CD4-positive, alpha-beta T cell (primary cell): Measurements from ENCODE around the gene UBXN7. TPM values are rescaled to one million over a fixed set of nuclear protein-coding genes. Genes with fewer than 3 reads are reported as not detected.

Experiments used
- ATAC-seq: fragments of 200-7000 bp; cut with Tn5 transposase; one replicate; pipeline ENCODE4 v1.10.0; 2022; ENCODE audit warnings: mild to moderate bottlenecking; ENCODE audit not compliant: poor library complexity
- CTCF ChIA-PET: fragments of 350-600 bp; sonication (Branson Sonifier 250); formaldehyde crosslinking; loops from one replicate; lab custom pipeline; 2021; ENCODE audit warnings: antibody characterized with exemption, inconsistent platforms; lab: Charles Lee
- POLR2A ChIA-PET: fragments of 350-600 bp; sonication (Branson Sonifier 250); formaldehyde crosslinking; loops from one replicate; lab custom pipeline; 2021; ENCODE audit warnings: antibody characterized with exemption, inconsistent platforms; lab: Charles Lee
- DNase-seq, 14 experiments: peaks; one replicate each; pipeline ENCODE4 v3.0.0-alpha.2; 2013 to 2020; ENCODE audit warnings: mixed read lengths in 2 of 14
- H3K27ac ChIP-seq, 2 donors: one replicate each; pipeline versions ENCODE4 v1.5.1 to v1.7.0; 2013; ENCODE audit warnings: low read length in 2 of 2, low read depth in 1 of 2, mild to moderate bottlenecking in 1 of 2
- H3K27me3 ChIP-seq, 2 experiments: 1 replicate in 1 of 2; 2 replicates in 1 of 2; pipeline versions ENCODE4 v1.6.1 to v1.7.0; 2013; ENCODE audit warnings: low read length in 2 of 2, control low read depth in 1 of 2, mild to moderate bottlenecking in 1 of 2, moderate library complexity in 1 of 2; ENCODE audit not compliant: insufficient read depth in 2 of 2, control insufficient read depth in 1 of 2
- H3K36me3 ChIP-seq: one replicate; pipeline ENCODE4 v1.6.1; 2013; ENCODE audit warnings: low read length, control low read depth; ENCODE audit not compliant: insufficient read depth
- H3K4me1 ChIP-seq: one replicate; pipeline ENCODE4 v1.6.1; 2013; ENCODE audit warnings: low read length, control low read depth; ENCODE audit not compliant: insufficient read depth
- H3K4me3 ChIP-seq: one replicate; pipeline ENCODE4 v1.5.1; 2013; ENCODE audit warnings: mild to moderate bottlenecking, low read length, moderate library complexity
- H3K9me3 ChIP-seq, 2 experiments: 1 replicate in 1 of 2; 2 replicates in 1 of 2; pipeline versions ENCODE4 v1.6.1 to v1.7.0; 2013; ENCODE audit warnings: low read length in 2 of 2, mild to moderate bottlenecking in 2 of 2, control low read depth in 1 of 2, moderate library complexity in 1 of 2; ENCODE audit not compliant: control insufficient read depth in 1 of 2, insufficient read depth in 1 of 2
- H3K27ac Mint-ChIP-seq: one replicate; pipeline ENCODE4 v1.8.0; 2020; ENCODE audit warnings: mixed read lengths
- H3K27me3 Mint-ChIP-seq: one replicate; pipeline ENCODE4 v1.8.0; 2021; ENCODE audit warnings: mixed read lengths
- H3K36me3 Mint-ChIP-seq: one replicate; pipeline ENCODE4 v1.8.0; 2021; ENCODE audit warnings: low read depth, mixed read lengths
- H3K4me1 Mint-ChIP-seq: one replicate; pipeline ENCODE4 v1.8.0; 2021; ENCODE audit warnings: low read depth, mixed read lengths
- H3K4me3 Mint-ChIP-seq: one replicate; pipeline ENCODE4 v1.8.0; 2020; ENCODE audit warnings: mild to moderate bottlenecking, mixed read lengths
- H3K9me3 Mint-ChIP-seq: one replicate; pipeline ENCODE4 v1.8.0; 2020; ENCODE audit warnings: mixed read lengths
- CTCF ChIP-seq: fragments of 200-600 bp; IDR thresholded peaks from one replicate; pipeline ENCODE4 v1.8.0; 2022; ENCODE audit warnings: antibody characterized with exemption, mild to moderate bottlenecking
- intact Hi-C, 2 experiments: fragments of 100-400 bp; cut with DNase I in 1 of 2; cut with micrococcal nuclease in 1 of 2; formaldehyde crosslinking; loops; one replicate each; pipeline versions ENCODE4 v1.15.1 to v1.9.0; 2023 to 2025; cut with DNase I, micrococcal nuclease
- total RNA-seq, 174 experiments: library from RNA in 2 of 174; stranded (reverse) in 2 of 174; gene quantifications; one replicate each; pipeline ENCODE4 v1.2.3 and lab custom pipeline; 2021 to 2026

Gene UBXN7
- total RNA-seq, 2 experiments from 2014 or later = 75.3 to 83.6 TPM

DNA sequence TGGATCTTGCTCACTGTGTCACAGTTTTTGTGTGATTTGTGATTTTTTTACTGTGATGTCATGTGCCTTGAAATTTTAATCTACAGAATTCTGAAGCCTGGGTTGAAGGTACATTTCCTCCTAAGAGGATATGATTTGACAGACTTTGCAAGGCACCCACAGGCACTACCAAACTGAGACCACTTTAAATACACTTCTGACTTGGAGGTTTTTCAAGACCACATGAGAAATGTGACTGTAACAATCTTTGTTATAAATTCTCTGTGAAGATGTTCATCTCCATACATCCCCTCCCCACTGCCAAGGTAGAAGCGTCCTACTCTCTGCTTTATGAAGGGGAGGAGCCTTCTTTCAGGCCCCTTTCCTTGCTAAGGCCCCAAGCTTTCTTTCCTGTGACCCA, 22.8 kb downstream of the UBXN7 start:
- DNase-seq (no peak), ATAC-seq (no peak)
- Mint-ChIP-seq H3K9me3 (no peaks in the 10 kb centered on the region), H3K4me3 (no peak overlapping the region), H3K27me3 (no peaks in the 10 kb centered on the region), H3K27ac (no peak overlapping the region), H3K4me1 (peaks cover 35% of the 10 kb centered on the region), H3K36me3 (peaks cover 43% of the 10 kb centered on the region)
- TF ChIP-seq CTCF = no peak
- CTCF ChIA-PET = no interaction called here
- POLR2A ChIA-PET = no interaction called here
- H3K36me3 ChIP-seq = peaks cover 14% of the 10 kb centered on the region
- no peak overlapping the region for H3K27ac ChIP-seq
- no peaks in the 10 kb centered on the region for H3K27me3 ChIP-seq
- no peaks in the 10 kb centered on the region for H3K4me1 ChIP-seq
- no peak overlapping the region for H3K4me3 ChIP-seq
- intact Hi-C loops = no loop called here
- no peaks in the 10 kb centered on the region for H3K9me3 ChIP-seq

DNA sequence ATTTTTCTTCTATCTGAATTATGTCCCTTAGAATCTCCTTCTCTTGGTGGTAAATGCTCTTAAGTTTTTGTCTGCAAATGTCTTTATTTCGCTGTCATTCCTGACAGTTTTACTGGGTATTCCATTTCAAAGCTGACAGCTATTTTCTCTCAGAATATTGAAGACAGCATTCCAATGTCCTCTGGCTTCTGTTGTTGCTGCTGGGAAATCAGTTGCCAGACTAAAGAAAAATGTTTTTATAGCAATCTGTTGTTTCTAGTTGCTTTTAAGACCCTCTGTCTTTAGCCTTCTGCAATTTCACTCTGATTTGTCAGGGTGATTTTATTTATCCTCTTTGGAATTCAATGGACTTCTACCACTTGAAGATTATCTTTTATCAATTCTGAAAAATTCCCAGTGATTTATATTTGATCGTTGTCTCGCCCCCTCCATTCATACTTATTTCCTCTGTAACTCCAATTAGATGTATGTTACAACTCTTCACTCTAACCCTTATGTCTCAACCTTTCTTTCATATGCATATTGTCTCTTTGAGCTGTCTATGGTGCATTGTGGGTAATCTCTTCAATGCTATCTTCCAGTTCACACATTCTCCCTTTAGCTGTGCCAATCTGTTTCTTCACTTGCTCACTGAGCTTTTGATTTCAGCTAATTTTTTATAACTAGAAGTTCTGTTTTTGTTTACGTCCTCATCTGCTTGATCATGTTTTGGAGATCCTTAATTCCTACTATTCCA, 23.5 kb downstream of the UBXN7 start:
- H3K27ac Mint-ChIP-seq = no peak overlapping the region
- no peak overlapping the region for H3K27ac ChIP-seq
- no peak for TF ChIP-seq CTCF
- CTCF ChIA-PET = interaction anchor here (0.7 to 1.3 kb wide), 2 partner anchors 11 to 545 kb away, joined by 3 to 4 read pairs; no protein-coding TSS in a partner anchor
- ATAC-seq (no peak), DNase-seq (no peak)
- H3K27me3 Mint-ChIP-seq = no peaks in the 10 kb centered on the region
- H3K4me1 Mint-ChIP-seq = peaks cover 31% of the 10 kb centered on the region
- no peaks in the 10 kb centered on the region for H3K9me3 ChIP-seq
- H3K4me3 Mint-ChIP-seq = no peak overlapping the region
- no peak overlapping the region for H3K4me3 ChIP-seq
- no peaks in the 10 kb centered on the region for H3K4me1 ChIP-seq
- no peaks in the 10 kb centered on the region for H3K27me3 ChIP-seq
- intact Hi-C loops = no loop called here
- H3K36me3 ChIP-seq = peaks cover 14% of the 10 kb centered on the region
- peaks cover 46% of the 10 kb centered on the region for H3K36me3 Mint-ChIP-seq
- POLR2A ChIA-PET = no interaction called here
- no peaks in the 10 kb centered on the region for H3K9me3 Mint-ChIP-seq

DNA sequence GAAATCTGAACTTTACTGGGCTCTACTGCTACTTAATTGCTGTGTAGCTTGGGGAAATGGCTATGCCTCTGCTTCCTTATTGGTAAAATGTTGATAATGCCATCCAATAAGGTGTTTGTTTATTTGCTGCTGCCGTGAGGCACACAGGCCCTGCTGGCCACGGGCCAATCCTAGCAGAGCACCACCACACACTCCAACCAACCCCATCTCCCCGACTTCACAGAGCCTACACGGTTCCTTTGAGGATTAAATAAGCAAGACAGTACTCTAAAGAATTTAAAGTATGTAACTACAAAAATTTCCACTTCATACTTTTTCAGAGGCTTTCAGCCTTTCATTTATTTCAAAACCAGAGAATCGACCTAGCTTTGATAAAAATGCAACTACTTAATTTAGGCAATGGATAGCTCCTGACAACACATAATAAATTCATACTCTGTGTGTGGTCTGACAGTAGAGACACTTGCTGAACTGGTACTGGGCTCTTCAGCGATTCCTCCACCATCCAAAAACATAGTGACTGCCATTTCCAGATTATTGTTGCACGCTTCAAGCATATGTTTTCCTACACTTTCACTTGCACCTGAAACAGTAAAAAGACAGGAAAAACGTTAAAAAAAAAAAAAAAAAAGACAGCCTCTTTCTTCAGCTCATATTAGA, 25.3 kb downstream of the UBXN7 start:
- DNase-seq (no peak), ATAC-seq (no peak)
- Mint-ChIP-seq H3K9me3 (no peaks in the 10 kb centered on the region), H3K27ac (no peak overlapping the region), H3K27me3 (no peaks in the 10 kb centered on the region), H3K4me3 (no peak overlapping the region), H3K36me3 (peaks cover 64% of the 10 kb centered on the region), H3K4me1 (peaks cover 20% of the 10 kb centered on the region)
- H3K4me3 ChIP-seq = no peak overlapping the region
- ChIA-PET CTCF (interaction anchor here (0.6 to 1.8 kb wide), 4 partner anchors 9 to 178 kb away, joined by 3 to 5 read pairs (median 4); no protein-coding TSS in a partner anchor), POLR2A (interaction anchor here (0.7 to 1.1 kb wide), 2 partner anchors 30 to 90 kb away, joined by 4 read pairs; no protein-coding TSS in a partner anchor)
- no peaks in the 10 kb centered on the region for H3K9me3 ChIP-seq
- no peaks in the 10 kb centered on the region for H3K4me1 ChIP-seq
- no peaks in the 10 kb centered on the region for H3K27me3 ChIP-seq
- intact Hi-C loops = no loop called here
- peaks cover 25% of the 10 kb centered on the region for H3K36me3 ChIP-seq
- H3K27ac ChIP-seq = no peak overlapping the region
- TF ChIP-seq CTCF = no peak
